Neural progenitor cell (in vitro differentiated cells): ENCODE measurements around the gene NMBR. TPM values are rescaled to one million over a fixed set of nuclear protein-coding genes. Genes with fewer than 3 reads are reported as not detected.
"Not testable (repeated sequence)": the region's sequence is repeated elsewhere in the genome, so short reads cannot be mapped to it uniquely, and the experiment has no call there.

Experiments
- DNase-seq: peaks from one replicate; pipeline ENCODE4 v3.0.0-alpha.2; 2016; ENCODE audit warnings: low spot score
- H2AFZ ChIP-seq: fragments of 200-600 bp; sonication (generic); replicated peaks from 2 replicates; pipeline ENCODE4 v1.6.1; 2016; ENCODE audit warnings: antibody characterized with exemption
- H3F3A ChIP-seq: fragments of 200-600 bp; sonication (generic); 2 replicates; pipeline ENCODE4 v1.6.1; 2016; ENCODE audit warnings: antibody characterized with exemption, low read depth
- H3K27ac ChIP-seq: fragments of 200-600 bp; sonication (generic); 2 replicates; pipeline ENCODE4 v1.5.1; 2016; ENCODE audit warnings: mild to moderate bottlenecking
- H3K27me3 ChIP-seq: fragments of 200-600 bp; sonication (generic); 2 replicates; pipeline ENCODE4 v1.6.1; 2016; ENCODE audit warnings: mild to moderate bottlenecking, moderate library complexity
- H3K36me3 ChIP-seq: fragments of 200-600 bp; sonication (generic); 2 replicates; pipeline ENCODE4 v1.5.1; 2016
- H3K4me1 ChIP-seq: fragments of 200-600 bp; sonication (generic); 2 replicates; pipeline ENCODE4 v1.6.1; 2016; ENCODE audit warnings: mixed run types
- H3K4me2 ChIP-seq: fragments of 200-600 bp; sonication (generic); 2 replicates; pipeline ENCODE4 v1.6.1; 2016
- H3K4me3 ChIP-seq: fragments of 200-600 bp; sonication (generic); 2 replicates; pipeline ENCODE4 v1.5.1; 2016
- H3K79me2 ChIP-seq: fragments of 200-600 bp; sonication (generic); 2 replicates; pipeline ENCODE4 v1.6.1; 2016; ENCODE audit warnings: low read depth
- H3K9ac ChIP-seq: fragments of 200-600 bp; sonication (generic); 2 replicates; pipeline ENCODE4 v1.6.1; 2016
- H3K9me3 ChIP-seq: fragments of 200-600 bp; sonication (generic); 2 replicates; pipeline ENCODE4 v1.5.1; 2016; ENCODE audit warnings: low read depth
- H4K20me1 ChIP-seq: fragments of 200-600 bp; sonication (generic); 2 replicates; pipeline ENCODE4 v1.6.1; 2016; ENCODE audit warnings: low read depth
- H3K27ac Mint-ChIP-seq: 3 replicates; pipeline ENCODE4 v1.8.0; 2021; ENCODE audit warnings: mixed read lengths
- H3K27me3 Mint-ChIP-seq: 2 replicates; pipeline ENCODE4 v1.8.0; 2022; ENCODE audit warnings: low read depth, mild to moderate bottlenecking, inconsistent platforms, moderate library complexity, mixed read lengths; ENCODE audit not compliant: insufficient read depth
- H3K36me3 Mint-ChIP-seq: 3 replicates; pipeline ENCODE4 v1.8.0; 2021; ENCODE audit warnings: mixed read lengths
- H3K4me1 Mint-ChIP-seq: 3 replicates; pipeline ENCODE4 v1.8.0; 2021; ENCODE audit warnings: mixed read lengths
- H3K4me3 Mint-ChIP-seq: 3 replicates; pipeline ENCODE4 v1.8.0; 2021; ENCODE audit warnings: mild to moderate bottlenecking, moderate library complexity, mixed read lengths
- H3K9me3 Mint-ChIP-seq: 3 replicates; pipeline ENCODE4 v1.8.0; 2020; ENCODE audit warnings: mixed read lengths
- CTCF ChIP-seq: fragments of 200-600 bp; sonication (generic); IDR thresholded peaks from 2 replicates; pipeline ENCODE4 v1.5.1; 2017; ENCODE audit warnings: antibody characterized with exemption, mild to moderate bottlenecking
- EZH2 ChIP-seq: fragments of 200-600 bp; sonication (generic); IDR thresholded peaks from 2 replicates; pipeline ENCODE4 v1.6.1; 2017; ENCODE audit warnings: antibody characterized with exemption, mild to moderate bottlenecking, moderate library complexity
- EZH2phosphoT487 ChIP-seq: fragments of 200-600 bp; sonication (generic); IDR thresholded peaks from 2 replicates; pipeline ENCODE4 v1.6.1; 2017; ENCODE audit warnings: antibody characterized with exemption
- total RNA-seq: library from RNA; depleted of rRNA; stranded (reverse); fragments of >200 nt; gene quantifications from 2 replicates; pipeline ENCODE4 v1.2.3, GENCODE V29; 2015; ENCODE audit warnings: low replicate concordance

Gene NMBR
- total RNA-seq, 1 donor from 2014 or later = not detected

- no peak for DNase-seq
- Histone ChIP-seq H4K20me1 (peaks cover 43% of the 10 kb centered on the region), H3K79me2 (peaks cover 100% of the 10 kb centered on the region), H3K9ac (no peak overlapping the region), H3K27me3 (no peaks in the 10 kb centered on the region), H3K27ac (no peak overlapping the region), H2AFZ (no peak overlapping the region), H3K36me3 (no peaks in the 10 kb centered on the region), H3K4me1 (peaks cover 14% of the 10 kb centered on the region), H3K9me3 (no peaks in the 10 kb centered on the region), H3F3A (no peaks in the 10 kb centered on the region), H3K4me3 (no peak overlapping the region), H3K4me2 (no peak overlapping the region)
- TF ChIP-seq EZH2 (no peak), CTCF (no peak), EZH2phosphoT487 (no peak)
- H3K27me3 Mint-ChIP-seq = no peaks in the 10 kb centered on the region
- H3K4me3 Mint-ChIP-seq = no peak overlapping the region
- H3K9me3 Mint-ChIP-seq = no peaks in the 10 kb centered on the region
- peaks cover 14% of the 10 kb centered on the region for H3K4me1 Mint-ChIP-seq
- no peak overlapping the region for H3K27ac Mint-ChIP-seq
- H3K36me3 Mint-ChIP-seq = peaks cover 3% of the 10 kb centered on the region
Observed at GRCh38 chr6:142152746-142153145, 5.8 kb upstream of the NMBR start.

- not testable (repeated sequence) for H3K4me3 Mint-ChIP-seq, H3K4me2 ChIP-seq, H3K27ac Mint-ChIP-seq, H3K27ac ChIP-seq, H3K4me1 Mint-ChIP-seq, H3F3A ChIP-seq, H3K27me3 ChIP-seq, H3K4me1 ChIP-seq, H3K79me2 ChIP-seq, H3K9me3 ChIP-seq, H2AFZ ChIP-seq, H3K4me3 ChIP-seq, DNase-seq, H4K20me1 ChIP-seq, H3K9ac ChIP-seq, H3K27me3 Mint-ChIP-seq, H3K9me3 Mint-ChIP-seq, H3K36me3 Mint-ChIP-seq, H3K36me3 ChIP-seq
Observed at GRCh38 chr6:142141531-142141930, 5.4 kb downstream of the NMBR start.

GRCh38 chr6:142138876-142139275 is 8.0 kb downstream of the NMBR start:
- H3K9me3 Mint-ChIP-seq = no peaks in the 10 kb centered on the region
- H3K27ac ChIP-seq = no peak overlapping the region

GRCh38 chr6:142132625-142133024 is 14.3 kb downstream of the NMBR start, which contains the start of gene GJE1:
GJE1 (plus strand) TSS chr6:142132925; CDS start chr6:142133159, 234 bp downstream.
- peak within 1 kb of the TSS; percentile 43 for H3K4me2 ChIP-seq
- peaks cover 2% of the 10 kb centered on the region for H3K27me3 Mint-ChIP-seq
- peak within 1 kb of the TSS; percentile 46 for H2AFZ ChIP-seq

More at GRCh38 chr6:142138876-142139275, 8.0 kb downstream of the NMBR start:
- Mint-ChIP-seq H3K27me3 (no peaks in the 10 kb centered on the region), H3K4me1 (no peaks in the 10 kb centered on the region), H3K27ac (no peak overlapping the region), H3K36me3 (no peaks in the 10 kb centered on the region), H3K4me3 (no peak overlapping the region)
- Histone ChIP-seq H3K79me2 (no peaks in the 10 kb centered on the region), H4K20me1 (no peaks in the 10 kb centered on the region), H3K27me3 (no peaks in the 10 kb centered on the region), H3K36me3 (no peaks in the 10 kb centered on the region), H3F3A (no peaks in the 10 kb centered on the region), H3K9me3 (no peaks in the 10 kb centered on the region), H2AFZ (no peak overlapping the region), H3K4me2 (no peak overlapping the region), H3K9ac (no peak overlapping the region), H3K4me1 (no peaks in the 10 kb centered on the region), H3K4me3 (no peak overlapping the region)
- peak; percentile 13 for TF ChIP-seq CTCF
- TF ChIP-seq EZH2phosphoT487 = no peak
- no peak for TF ChIP-seq EZH2
- DNase-seq = no peak

More at GRCh38 chr6:142132625-142133024, 14.3 kb downstream of the NMBR start, which contains the start of gene GJE1:
- DNase-seq = peak; percentile 47
- no peaks in the 10 kb centered on the region for H3K36me3 Mint-ChIP-seq
- TF ChIP-seq CTCF (no peak), EZH2 (no peak), EZH2phosphoT487 (no peak)
- no peak within 1 kb of the TSS for H3K4me3 ChIP-seq
- H4K20me1 ChIP-seq = no peaks in the 10 kb centered on the region
- H3K27ac Mint-ChIP-seq = no peak within 1 kb of the TSS
- H3K4me1 Mint-ChIP-seq = no peaks in the 10 kb centered on the region
- H3K36me3 ChIP-seq = no peaks in the 10 kb centered on the region
- no peaks in the 10 kb centered on the region for H3K79me2 ChIP-seq
- H3K4me1 ChIP-seq = peaks cover 11% of the 10 kb centered on the region
- no peak within 1 kb of the TSS for H3K9ac ChIP-seq
- no peaks in the 10 kb centered on the region for H3K9me3 ChIP-seq
- no peak within 1 kb of the TSS for H3K4me3 Mint-ChIP-seq
- H3K9me3 Mint-ChIP-seq = no peaks in the 10 kb centered on the region
- H3K27ac ChIP-seq = no peak within 1 kb of the TSS
- no peaks in the 10 kb centered on the region for H3K27me3 ChIP-seq
- H3F3A ChIP-seq = no peaks in the 10 kb centered on the region
